GM03348 (cell line): ENCODE measurements around the gene GNB1.

Source experiments
- DNase-seq: peaks from one replicate; pipeline ENCODE4 v3.0.0; 2012; ENCODE audit warnings: low spot score

GNB1 gene

GRCh38 chr1:1781526-1781903 lies 109.4 kb downstream of the GNB1 start:
- DNase-seq, result no peak

GRCh38 chr1:1780598-1781525 lies 110.0 kb downstream of the GNB1 start:
- DNase-seq, result no peak

GRCh38 chr1:1779691-1780597 lies 110.9 kb downstream of the GNB1 start:
- peak; percentile 77 for DNase-seq

- DNase-seq, result no peak
Measured at GRCh38 chr1:1779320-1779675, 111.6 kb downstream of the GNB1 start.

GRCh38 chr1:1778663-1779319 lies 112.1 kb downstream of the GNB1 start:
- DNase-seq, result peak; percentile 51

- DNase-seq, result peak; percentile 97
Measured at GRCh38 chr1:1777950-1778662, 112.8 kb downstream of the GNB1 start, which contains the start of gene NADK. TSS of gene NADK (minus strand) at chr1:1778470. CDS start at chr1:1765406, 13,064 bp downstream.

GRCh38 chr1:1777583-1777899 lies 113.3 kb downstream of the GNB1 start:
- DNase-seq, result peak; percentile 55

- no peak for DNase-seq
Measured at GRCh38 chr1:1776672-1777582, 114.0 kb downstream of the GNB1 start.

- DNase-seq, result no peak
Measured at GRCh38 chr1:1775327-1776226, 115.3 kb downstream of the GNB1 start.

GRCh38 chr1:1773874-1774273 lies 117.0 kb downstream of the GNB1 start:
- no peak for DNase-seq

- no peak for DNase-seq
Measured at GRCh38 chr1:1771096-1771495, 119.8 kb downstream of the GNB1 start.

- DNase-seq, result no peak
Measured at GRCh38 chr1:1770102-1770501, 120.8 kb downstream of the GNB1 start.

- DNase-seq, result no peak
Measured at GRCh38 chr1:1768249-1768992, 122.5 kb downstream of the GNB1 start.

- DNase-seq, result no peak
Measured at GRCh38 chr1:1764876-1765470, 125.9 kb downstream of the GNB1 start.

GRCh38 chr1:1763657-1764621 lies 126.9 kb downstream of the GNB1 start:
- DNase-seq, result no peak

GRCh38 chr1:1761504-1762376 lies 129.1 kb downstream of the GNB1 start:
- no peak for DNase-seq
